ENCODE data around the gene ARHGAP18.

DNA sequence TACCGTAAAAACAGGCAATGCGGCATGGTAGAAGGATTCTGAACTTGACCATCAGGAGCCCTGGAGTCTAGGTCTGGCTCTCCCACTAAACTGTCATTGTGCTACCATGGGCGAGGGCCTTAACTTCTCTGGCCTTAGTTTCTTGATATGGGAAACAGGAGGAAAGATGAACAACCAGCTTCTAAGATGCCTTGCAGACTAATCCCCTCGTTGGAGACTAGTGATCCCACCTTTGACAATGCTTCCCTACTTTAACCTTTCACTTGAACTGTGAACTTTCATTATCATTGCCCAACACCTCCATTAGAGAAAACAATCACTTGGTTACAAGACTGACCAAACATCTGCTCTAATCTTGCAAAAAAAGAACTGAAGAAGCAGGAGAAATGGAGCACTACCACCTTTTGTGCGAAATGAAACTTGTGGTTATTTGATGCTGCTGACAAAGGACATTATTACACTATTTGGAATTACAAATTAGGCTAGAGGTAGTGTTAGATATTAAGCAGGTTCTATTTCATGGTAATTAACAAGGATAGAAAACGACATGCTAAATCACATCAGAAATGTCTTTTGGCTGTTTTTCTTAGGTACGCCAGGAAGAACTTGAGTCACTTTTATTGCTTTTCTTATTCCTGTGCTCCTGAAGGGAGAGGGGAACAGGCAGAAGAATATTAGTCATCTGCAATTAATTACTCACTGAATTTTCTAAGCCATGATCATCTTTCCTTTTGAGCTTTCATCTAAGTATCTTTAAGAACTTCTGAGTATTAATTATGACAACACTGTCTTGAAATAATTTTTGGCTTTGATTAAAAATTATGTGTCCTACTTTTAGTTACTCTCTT is 39.1 kb upstream of the ARHGAP18 start:
- TF ChIP-seq ZFX (CRISPR knock-in tag; IDR thresholded peaks at IDR 0.05; ENCODE audit: low read depth), result no peak
- TF ChIP-seq POLR2A (IDR thresholded peaks at IDR 0.05; ENCODE audit: insufficient read depth in 1 of 2, low read depth in 2 of 2, low read length in 2 of 2), result no peak
- TF ChIP-seq CTCF (CRISPR knock-in tag; IDR thresholded peaks at IDR 0.05), result no peak
- no peak for TF ChIP-seq ZNF510 (CRISPR knock-in tag; IDR thresholded peaks at IDR 0.05; ENCODE audit: low read depth)
- TF ChIP-seq, protein P1, sequence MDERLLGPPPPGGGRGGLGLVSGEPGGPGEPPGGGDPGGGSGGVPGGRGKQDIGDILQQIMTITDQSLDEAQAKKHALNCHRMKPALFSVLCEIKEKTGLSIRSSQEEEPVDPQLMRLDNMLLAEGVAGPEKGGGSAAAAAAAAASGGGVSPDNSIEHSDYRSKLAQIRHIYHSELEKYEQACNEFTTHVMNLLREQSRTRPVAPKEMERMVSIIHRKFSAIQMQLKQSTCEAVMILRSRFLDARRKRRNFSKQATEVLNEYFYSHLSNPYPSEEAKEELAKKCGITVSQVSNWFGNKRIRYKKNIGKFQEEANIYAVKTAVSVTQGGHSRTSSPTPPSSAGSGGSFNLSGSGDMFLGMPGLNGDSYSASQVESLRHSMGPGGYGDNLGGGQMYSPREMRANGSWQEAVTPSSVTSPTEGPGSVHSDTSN (CRISPR knock-in tag; IDR thresholded peaks at IDR 0.05), result no peak
- no peak for TF ChIP-seq POLR2AphosphoS5 (IDR thresholded peaks at IDR 0.05; ENCODE audit: low read depth, low read length)
- TF ChIP-seq, protein P2, sequence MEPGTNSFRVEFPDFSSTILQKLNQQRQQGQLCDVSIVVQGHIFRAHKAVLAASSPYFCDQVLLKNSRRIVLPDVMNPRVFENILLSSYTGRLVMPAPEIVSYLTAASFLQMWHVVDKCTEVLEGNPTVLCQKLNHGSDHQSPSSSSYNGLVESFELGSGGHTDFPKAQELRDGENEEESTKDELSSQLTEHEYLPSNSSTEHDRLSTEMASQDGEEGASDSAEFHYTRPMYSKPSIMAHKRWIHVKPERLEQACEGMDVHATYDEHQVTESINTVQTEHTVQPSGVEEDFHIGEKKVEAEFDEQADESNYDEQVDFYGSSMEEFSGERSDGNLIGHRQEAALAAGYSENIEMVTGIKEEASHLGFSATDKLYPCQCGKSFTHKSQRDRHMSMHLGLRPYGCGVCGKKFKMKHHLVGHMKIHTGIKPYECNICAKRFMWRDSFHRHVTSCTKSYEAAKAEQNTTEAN (CRISPR knock-in tag; conservative IDR thresholded peaks at IDR 0.05), result no peak
- TF ChIP-seq ZNF274 (CRISPR knock-in tag; IDR thresholded peaks at IDR 0.05), result no peak
- TF ChIP-seq ZKSCAN5 (CRISPR knock-in tag; IDR thresholded peaks at IDR 0.05), result no peak
- no peak for TF ChIP-seq ZFP36 (IDR thresholded peaks at IDR 0.05; ENCODE audit: borderline replicate concordance, low read depth, low read length, partially characterized antibody)
- TF ChIP-seq ZBTB20 (CRISPR knock-in tag; IDR thresholded peaks at IDR 0.05; ENCODE audit: borderline replicate concordance, low read depth), result no peak
- no peak for TF ChIP-seq ZNF768 (CRISPR knock-in tag; IDR thresholded peaks at IDR 0.05)
- TF ChIP-seq, protein P3, sequence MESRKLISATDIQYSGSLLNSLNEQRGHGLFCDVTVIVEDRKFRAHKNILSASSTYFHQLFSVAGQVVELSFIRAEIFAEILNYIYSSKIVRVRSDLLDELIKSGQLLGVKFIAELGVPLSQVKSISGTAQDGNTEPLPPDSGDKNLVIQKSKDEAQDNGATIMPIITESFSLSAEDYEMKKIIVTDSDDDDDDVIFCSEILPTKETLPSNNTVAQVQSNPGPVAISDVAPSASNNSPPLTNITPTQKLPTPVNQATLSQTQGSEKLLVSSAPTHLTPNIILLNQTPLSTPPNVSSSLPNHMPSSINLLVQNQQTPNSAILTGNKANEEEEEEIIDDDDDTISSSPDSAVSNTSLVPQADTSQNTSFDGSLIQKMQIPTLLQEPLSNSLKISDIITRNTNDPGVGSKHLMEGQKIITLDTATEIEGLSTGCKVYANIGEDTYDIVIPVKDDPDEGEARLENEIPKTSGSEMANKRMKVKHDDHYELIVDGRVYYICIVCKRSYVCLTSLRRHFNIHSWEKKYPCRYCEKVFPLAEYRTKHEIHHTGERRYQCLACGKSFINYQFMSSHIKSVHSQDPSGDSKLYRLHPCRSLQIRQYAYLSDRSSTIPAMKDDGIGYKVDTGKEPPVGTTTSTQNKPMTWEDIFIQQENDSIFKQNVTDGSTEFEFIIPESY (CRISPR knock-in tag; IDR thresholded peaks at IDR 0.05), result no peak
